A204.1 (cell line): ENCODE measurements around the gene CCDC200.
"Not testable (repeated sequence)": the region's sequence is repeated elsewhere in the genome, so short reads cannot be mapped to it uniquely, and the experiment has no call there.

ENCODE experiments used
- FAIRE-seq: peaks from 2 replicates; lab custom pipeline; 2012; peaks lifted over from hg19 to GRCh38; lab: Jason Lieb, UNC

The CCDC200 gene

GRCh38 chr17:43216369-43216761 lies 12.1 kb downstream of the CCDC200 start:
- no peak for FAIRE-seq

DNA sequence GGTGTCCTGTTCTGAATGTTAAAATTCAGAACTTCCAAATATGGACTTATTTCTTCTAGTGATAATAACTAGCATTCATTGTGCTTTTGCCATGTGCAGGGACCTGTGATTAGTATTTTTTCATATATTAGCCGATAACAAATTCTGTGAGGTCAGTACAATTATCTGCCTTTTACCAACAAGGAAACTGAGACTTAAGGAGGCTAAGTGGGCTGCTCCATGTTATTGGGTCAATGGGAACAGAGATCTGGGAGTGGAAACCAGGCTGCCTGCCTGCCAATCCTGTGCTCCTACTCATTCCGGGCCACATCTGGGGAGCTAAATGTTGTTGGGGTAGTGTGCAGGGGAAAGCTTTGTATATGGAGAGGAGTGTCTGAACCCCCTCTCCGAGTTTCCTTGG lies 13.1 kb downstream of the CCDC200 start:
- no peak for FAIRE-seq

GRCh38 chr17:43213545-43213944 lies 14.9 kb downstream of the CCDC200 start:
- no peak for FAIRE-seq

DNA sequence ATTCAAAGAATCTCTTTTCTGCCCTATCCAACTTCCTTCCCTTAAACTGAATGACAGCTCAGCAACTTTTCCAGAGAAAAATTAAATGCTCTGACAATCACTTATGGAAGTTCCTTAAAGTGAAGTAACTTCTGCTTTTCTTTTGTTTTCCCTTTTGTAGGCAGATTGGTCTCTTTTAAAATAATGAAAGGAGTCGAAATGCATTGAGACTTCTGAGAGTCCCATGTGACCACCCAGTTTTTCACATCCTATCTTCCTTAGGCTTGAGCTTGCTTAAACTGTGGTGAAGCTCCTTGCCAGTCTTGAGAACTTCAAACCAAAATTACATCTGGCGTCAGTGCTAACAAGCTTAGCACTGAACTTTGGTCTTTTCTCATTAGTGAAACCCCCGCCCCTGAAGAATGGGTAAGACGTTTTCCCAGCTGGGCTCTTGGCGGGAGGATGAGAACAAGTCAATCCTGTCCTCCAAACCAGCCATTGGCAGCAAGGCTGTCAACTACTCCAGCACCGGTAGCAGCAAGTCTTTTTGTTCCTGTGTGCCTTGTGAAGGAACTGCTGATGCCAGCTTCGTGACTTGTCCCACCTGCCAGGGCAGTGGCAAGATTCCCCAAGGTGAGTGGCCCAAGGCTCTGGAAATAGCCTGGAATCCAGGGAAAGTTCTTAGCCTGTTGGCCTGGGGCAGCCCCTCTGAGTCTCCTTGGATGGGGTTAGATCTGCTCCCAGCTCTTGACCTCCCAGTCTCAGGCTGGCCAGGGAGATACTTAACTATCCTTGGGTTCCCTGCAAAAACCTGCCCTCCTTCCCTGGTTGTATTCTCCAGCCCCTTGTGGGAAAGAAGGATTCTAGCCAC lies 15.6 kb downstream of the CCDC200 start:
- FAIRE-seq = no peak

GRCh38 chr17:43211480-43212402 lies 16.7 kb downstream of the CCDC200 start, which contains the start of gene TMEM106A:
TMEM106A (plus strand) TSS chr17:43211875; CDS start chr17:43213042, 1,167 bp downstream.
- no peak for FAIRE-seq

DNA sequence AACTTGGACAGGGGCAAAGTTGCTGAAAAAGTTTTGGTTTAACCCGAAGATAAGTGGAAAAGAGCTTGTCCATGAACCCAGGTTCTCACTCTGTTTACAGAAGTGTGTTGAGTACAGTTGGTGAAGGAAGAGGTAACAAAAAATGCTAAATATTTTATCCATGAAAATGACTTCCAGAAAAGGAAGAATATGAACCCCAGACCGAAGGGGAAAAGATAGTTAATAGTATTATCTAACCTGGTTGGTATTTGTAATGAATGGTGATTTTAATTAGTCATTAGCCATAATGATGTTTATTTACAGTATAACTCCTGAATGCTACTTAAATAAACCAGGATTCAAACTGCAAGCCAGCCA lies 17.3 kb downstream of the CCDC200 start:
- no peak for FAIRE-seq

GRCh38 chr17:43210576-43210975 lies 17.8 kb downstream of the CCDC200 start:
- FAIRE-seq = no peak

GRCh38 chr17:43203013-43203412 lies 25.4 kb downstream of the CCDC200 start:
- FAIRE-seq = not testable (repeated sequence)

GRCh38 chr17:43200127-43200526 lies 28.3 kb downstream of the CCDC200 start:
- FAIRE-seq = no peak

DNA sequence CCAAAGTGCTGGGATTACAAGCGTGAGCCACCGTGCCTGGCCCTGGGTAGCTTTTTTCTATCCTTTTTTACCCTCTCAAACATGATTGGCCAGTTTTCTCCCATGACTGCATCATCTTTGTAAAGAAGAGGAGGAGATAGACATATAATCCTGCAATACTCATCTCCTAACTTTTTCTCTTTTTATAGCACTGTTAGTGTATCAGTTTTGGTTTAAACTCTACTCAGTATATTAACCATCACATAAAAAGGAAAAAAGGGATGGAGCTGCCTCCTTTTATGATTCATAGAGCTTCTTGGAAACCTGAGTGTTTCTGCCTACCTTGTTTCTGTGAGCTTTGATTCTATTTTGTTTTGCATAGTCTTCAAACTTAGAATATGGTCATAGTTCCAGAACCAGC lies 28.8 kb downstream of the CCDC200 start:
- FAIRE-seq = no peak

GRCh38 chr17:43193251-43193650 lies 35.2 kb downstream of the CCDC200 start:
- FAIRE-seq = no peak

- not testable (repeated sequence) for FAIRE-seq
Observed at GRCh38 chr17:43186656-43187055, 41.8 kb downstream of the CCDC200 start.

DNA sequence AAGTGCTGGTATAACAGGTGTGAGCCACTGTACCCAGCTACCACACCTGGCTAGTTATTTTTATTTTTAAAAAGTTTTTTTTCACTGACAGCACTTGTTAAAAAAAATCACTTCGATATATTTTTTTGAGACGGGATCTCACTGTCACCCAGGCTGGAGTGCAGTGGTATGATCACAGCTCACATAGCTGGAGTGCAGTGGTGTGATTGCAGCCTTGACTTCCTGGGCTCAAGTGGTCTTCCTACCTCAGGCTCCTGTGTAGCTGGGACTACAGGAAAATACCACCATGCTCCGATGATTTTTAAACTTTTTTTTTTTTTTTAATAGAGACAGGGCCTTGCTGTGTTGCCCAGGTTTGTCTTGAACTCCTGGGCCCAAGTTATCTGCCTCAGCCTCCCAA lies 44.5 kb downstream of the CCDC200 start:
- no peak for FAIRE-seq

DNA sequence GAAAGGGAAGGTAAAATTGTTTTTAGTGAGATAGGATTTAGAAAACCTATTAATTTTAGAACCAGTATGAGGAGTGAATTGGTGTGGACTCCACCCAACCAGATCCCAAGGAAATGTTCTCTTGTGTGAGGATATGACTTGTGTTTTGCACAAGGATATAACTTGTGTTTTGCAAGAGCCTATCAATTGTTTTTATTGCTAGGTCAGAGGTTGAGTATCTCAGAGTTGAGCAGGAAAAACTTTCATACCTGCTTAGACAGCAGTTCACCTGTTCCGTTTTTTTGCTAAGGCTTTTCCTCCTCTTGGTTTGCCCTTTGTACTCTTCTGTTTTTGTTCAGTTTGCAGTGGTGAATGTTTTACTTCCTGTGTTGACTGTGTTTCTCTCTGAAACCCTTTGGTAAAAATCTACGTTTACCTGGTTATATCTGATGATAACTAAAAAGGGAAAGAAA lies 52.3 kb downstream of the CCDC200 start:
- FAIRE-seq = no peak

- FAIRE-seq = no peak
Observed at GRCh38 chr17:43175213-43176118, 53.0 kb downstream of the CCDC200 start.

DNA sequence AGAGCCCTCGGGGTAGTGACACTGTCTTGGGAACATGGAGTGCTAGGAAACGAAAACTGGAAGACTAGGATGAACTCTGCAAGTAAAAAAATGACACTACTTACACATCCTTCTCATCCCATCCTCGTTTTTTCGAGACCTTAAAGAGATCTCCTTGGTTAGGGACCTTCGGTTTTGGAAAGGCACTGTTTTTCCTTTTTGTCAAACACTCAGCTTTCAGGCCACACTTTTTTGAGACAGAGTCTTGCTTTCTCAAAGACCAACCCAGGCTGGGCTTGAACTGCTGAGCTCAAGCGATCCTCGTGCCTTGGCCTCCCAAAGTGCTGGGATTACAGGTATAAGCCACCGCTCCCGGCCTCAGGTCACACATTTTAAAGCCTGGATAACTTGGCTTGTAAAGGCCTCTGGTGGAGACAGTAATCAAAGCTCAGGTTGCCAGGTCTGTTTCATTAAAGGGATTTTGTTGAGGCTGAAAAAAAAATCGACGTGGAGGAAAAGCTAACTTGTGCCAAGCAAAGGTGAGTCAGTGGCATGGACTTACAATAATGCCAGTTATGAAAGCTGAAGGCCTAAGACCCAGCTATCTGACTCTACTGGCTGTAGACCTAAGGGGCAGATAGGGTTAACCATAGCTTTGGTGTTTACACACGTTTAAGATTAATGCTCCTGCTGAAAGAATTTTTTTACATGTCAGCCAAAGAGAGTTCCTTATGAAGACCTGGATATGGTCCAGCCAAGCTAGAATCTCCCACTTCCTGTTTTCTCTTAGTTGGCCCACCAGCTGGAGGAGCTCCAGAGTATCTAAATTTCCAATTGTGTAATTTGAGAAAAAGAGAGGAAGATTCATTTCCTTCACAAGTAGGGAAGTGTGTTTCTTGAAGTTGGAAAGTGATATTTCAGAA lies 56.6 kb downstream of the CCDC200 start:
- no peak for FAIRE-seq
